ENCODE results near the gene PTPN3. TPM values are rescaled to one million over a fixed set of nuclear protein-coding genes. Genes with fewer than 3 reads are reported as not detected.

Gene PTPN3
- total RNA-seq, 1 experiment from 2014 or later: 20.8 TPM

GRCh38 chr9:109383947-109384346 lies 114.2 kb downstream of the PTPN3 start:
- CTCF ChIA-PET: no interaction called here
- Histone ChIP-seq H3K79me2 (ENCODE audit: insufficient read depth, low read length) (no peaks in the 10 kb centered on the region), H3K9ac (ENCODE audit: low read length) (no peak overlapping the region), H3K36me3 (ENCODE audit: control insufficient read depth in 1 of 2, insufficient read depth in 2 of 2, low read length in 2 of 2) (peaks cover 38 to 41% of the 10 kb centered on the region in 2 experiments), H3K9me2 (ENCODE audit: insufficient read depth) (no peaks in the 10 kb centered on the region), H3K4me3 (replicated peaks in 1 of 2; ENCODE audit: low read depth in 1 of 2, low read length in 2 of 2) (no peak overlapping the region), H2AFZ (ENCODE audit: low read depth, low read length, poor library complexity, severe bottlenecking) (no peak overlapping the region), H3K4me2 (ENCODE audit: low read length) (no peak overlapping the region), H4K20me1 (ENCODE audit: insufficient read depth) (no peaks in the 10 kb centered on the region), H3K27ac (ENCODE audit: low read depth, low read length) (no peak overlapping the region), H3K27me3 (ENCODE audit: insufficient read depth, low read length) (no peaks in the 10 kb centered on the region), H3K4me1 (ENCODE audit: control insufficient read depth in 1 of 2, insufficient read depth in 2 of 2, low read length in 2 of 2) (no peaks in the 10 kb centered on the region), H3K9me3 (ENCODE audit: control insufficient read depth in 1 of 2, insufficient read depth in 1 of 2, low read depth in 1 of 2, low read length in 2 of 2) (no peaks in the 10 kb centered on the region)
- RAD21 ChIA-PET (ENCODE audit: low non-redundant PET in 1 of 2, low total read pairs in 2 of 2, uncharacterized antibody in 2 of 2, unreplicated experiment in 2 of 2): no interaction called here
- ATAC-seq (no peak), DNase-seq (ENCODE audit: low read depth, low spot score) (no peak)
- TF ChIP-seq EZH2 (IDR thresholded peaks at IDR 0.05) (no peak), CEBPB (IDR thresholded peaks at IDR 0.05; ENCODE audit: low read depth) (no peak)
- no TSS peak for BruUV-seq (replicated peaks)
- intact Hi-C loops (cut with micrococcal nuclease): no loop called here
- POLR2A ChIA-PET: no interaction called here

- H3K27me3 ChIP-seq (ENCODE audit: insufficient read depth, low read length): no peaks in the 10 kb centered on the region
- H3K9me2 ChIP-seq (ENCODE audit: insufficient read depth): no peaks in the 10 kb centered on the region
- ChIA-PET RAD21 (ENCODE audit: low non-redundant PET in 1 of 2, low total read pairs in 2 of 2, uncharacterized antibody in 2 of 2, unreplicated experiment in 2 of 2) (no interaction called here), CTCF (no interaction called here), POLR2A (no interaction called here)
- TF ChIP-seq EZH2phosphoT487 (IDR thresholded peaks at IDR 0.05; ENCODE audit: borderline replicate concordance) (no peak), SIN3A (IDR thresholded peaks at IDR 0.05; ENCODE audit: low read depth) (no peak), POLR2AphosphoS5 (IDR thresholded peaks at IDR 0.05; ENCODE audit: low read depth, low read length) (no peak), CBX3 (IDR thresholded peaks at IDR 0.05; ENCODE audit: low read depth) (no peak), EZH2 (IDR thresholded peaks at IDR 0.05) (no peak), YY1 (IDR thresholded peaks at IDR 0.05; ENCODE audit: extremely low read depth, insufficient replicate concordance, low read depth, low read length) (no peak), ELF1 (IDR thresholded peaks at IDR 0.05; ENCODE audit: borderline replicate concordance, low read depth) (no peak), ZNF274 (IDR thresholded peaks at IDR 0.05; ENCODE audit: low read depth, low read length) (no peak), CEBPB (IDR thresholded peaks at IDR 0.05; ENCODE audit: low read depth) (no peak), TCF7L2 (IDR thresholded peaks at IDR 0.05; ENCODE audit: borderline replicate concordance, extremely low read depth, insufficient read depth, insufficient read length) (no peak), REST (IDR thresholded peaks at IDR 0.05; ENCODE audit: low read depth) (no peak)
- TF ChIP-seq, protein P1, sequence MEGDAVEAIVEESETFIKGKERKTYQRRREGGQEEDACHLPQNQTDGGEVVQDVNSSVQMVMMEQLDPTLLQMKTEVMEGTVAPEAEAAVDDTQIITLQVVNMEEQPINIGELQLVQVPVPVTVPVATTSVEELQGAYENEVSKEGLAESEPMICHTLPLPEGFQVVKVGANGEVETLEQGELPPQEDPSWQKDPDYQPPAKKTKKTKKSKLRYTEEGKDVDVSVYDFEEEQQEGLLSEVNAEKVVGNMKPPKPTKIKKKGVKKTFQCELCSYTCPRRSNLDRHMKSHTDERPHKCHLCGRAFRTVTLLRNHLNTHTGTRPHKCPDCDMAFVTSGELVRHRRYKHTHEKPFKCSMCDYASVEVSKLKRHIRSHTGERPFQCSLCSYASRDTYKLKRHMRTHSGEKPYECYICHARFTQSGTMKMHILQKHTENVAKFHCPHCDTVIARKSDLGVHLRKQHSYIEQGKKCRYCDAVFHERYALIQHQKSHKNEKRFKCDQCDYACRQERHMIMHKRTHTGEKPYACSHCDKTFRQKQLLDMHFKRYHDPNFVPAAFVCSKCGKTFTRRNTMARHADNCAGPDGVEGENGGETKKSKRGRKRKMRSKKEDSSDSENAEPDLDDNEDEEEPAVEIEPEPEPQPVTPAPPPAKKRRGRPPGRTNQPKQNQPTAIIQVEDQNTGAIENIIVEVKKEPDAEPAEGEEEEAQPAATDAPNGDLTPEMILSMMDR (IDR thresholded peaks at IDR 0.05 in 2 of 3, conservative IDR thresholded peaks at IDR 0.05 in 1 of 3; ENCODE audit: borderline replicate concordance in 1 of 3, insufficient read depth in 1 of 3, low read depth in 2 of 3, low read length in 2 of 3): no peak
- H4K20me1 ChIP-seq (ENCODE audit: insufficient read depth): no peaks in the 10 kb centered on the region
- no TSS peak for BruUV-seq (replicated peaks)
- no peak overlapping the region for H3K27ac ChIP-seq (ENCODE audit: low read depth, low read length)
- no peak overlapping the region for H3K4me3 ChIP-seq (replicated peaks in 1 of 2; ENCODE audit: low read depth in 1 of 2, low read length in 2 of 2)
- H3K36me3 ChIP-seq (ENCODE audit: control insufficient read depth in 1 of 2, insufficient read depth in 2 of 2, low read length in 2 of 2): peaks cover 38 to 44% of the 10 kb centered on the region in 2 experiments
- DNase-seq (ENCODE audit: low read depth, low spot score) (no peak), ATAC-seq (no peak)
- H3K79me2 ChIP-seq (ENCODE audit: insufficient read depth, low read length): no peaks in the 10 kb centered on the region
- H3K4me2 ChIP-seq (ENCODE audit: low read length): no peak overlapping the region
- no peak overlapping the region for H3K9ac ChIP-seq (ENCODE audit: low read length)
- H3K4me1 ChIP-seq (ENCODE audit: control insufficient read depth in 1 of 2, insufficient read depth in 2 of 2, low read length in 2 of 2): no peaks in the 10 kb centered on the region
- no peak overlapping the region for H2AFZ ChIP-seq (ENCODE audit: low read depth, low read length, poor library complexity, severe bottlenecking)
- no peaks in the 10 kb centered on the region for H3K9me3 ChIP-seq (ENCODE audit: control insufficient read depth in 1 of 2, insufficient read depth in 1 of 2, low read depth in 1 of 2, low read length in 2 of 2)
- intact Hi-C loops (cut with micrococcal nuclease): no loop called here
Observed at GRCh38 chr9:109383356-109383755, 114.8 kb downstream of the PTPN3 start.

Measured in HCT116 (cell line).